Measurements from ENCODE around the gene CAMK1D. TPM values are rescaled to one million over a fixed set of nuclear protein-coding genes. Genes with fewer than 3 reads are reported as not detected.

The CAMK1D gene
- total RNA-seq, 1 donor from 2014 or later = 7.4 TPM

DNA sequence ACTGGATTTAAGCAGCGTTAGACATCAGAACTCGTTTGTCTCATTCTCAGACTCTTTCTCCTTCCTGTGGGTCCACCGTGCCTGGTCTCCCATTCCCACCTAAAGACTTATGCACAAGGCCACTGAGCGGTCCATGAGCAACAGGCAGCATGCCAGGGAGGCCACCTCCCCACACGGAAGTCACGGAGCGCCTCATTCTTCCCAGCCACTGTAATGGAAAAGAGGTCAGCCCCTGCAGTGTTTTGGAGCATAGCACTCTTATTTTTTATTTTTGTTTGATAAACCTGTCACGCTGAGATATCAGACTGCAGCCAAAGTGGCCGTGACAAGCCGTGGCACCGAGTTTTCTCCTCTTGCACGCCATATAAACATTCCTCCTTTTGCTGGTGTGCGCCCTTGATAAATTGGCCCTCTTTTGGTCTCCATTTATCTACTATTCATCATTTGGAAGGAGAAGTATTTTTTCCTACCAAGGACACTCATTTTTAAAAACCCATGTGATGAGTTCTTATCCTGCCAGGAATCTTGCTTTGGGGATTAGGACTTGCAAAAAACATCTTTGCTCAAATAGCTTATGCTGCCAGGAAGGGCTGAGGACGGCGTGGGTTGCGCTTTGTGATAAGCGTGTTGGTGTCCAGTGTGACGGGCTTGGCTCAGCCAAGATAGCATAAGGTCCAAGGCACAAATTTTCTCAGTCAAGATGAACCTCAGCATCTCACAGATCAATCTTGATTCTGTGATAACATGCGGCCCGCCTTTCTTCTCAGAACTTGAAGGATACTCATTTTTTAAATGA lies 446.2 kb downstream of the CAMK1D start:
- no peaks in the 10 kb centered on the region for H3K36me3 Mint-ChIP-seq (ENCODE audit: low read depth)
- DNase-seq (ENCODE audit: low spot score) = no peak
- intact Hi-C loops (cut with micrococcal nuclease) = no loop called here
- H3K4me3 Mint-ChIP-seq = no peak overlapping the region
- no peak overlapping the region for H3K27ac Mint-ChIP-seq
- H3K27me3 Mint-ChIP-seq (ENCODE audit: insufficient read depth) = no peaks in the 10 kb centered on the region
- H3K4me1 Mint-ChIP-seq (ENCODE audit: low read depth) = no peaks in the 10 kb centered on the region
- no peaks in the 10 kb centered on the region for H3K9me3 Mint-ChIP-seq

DNA sequence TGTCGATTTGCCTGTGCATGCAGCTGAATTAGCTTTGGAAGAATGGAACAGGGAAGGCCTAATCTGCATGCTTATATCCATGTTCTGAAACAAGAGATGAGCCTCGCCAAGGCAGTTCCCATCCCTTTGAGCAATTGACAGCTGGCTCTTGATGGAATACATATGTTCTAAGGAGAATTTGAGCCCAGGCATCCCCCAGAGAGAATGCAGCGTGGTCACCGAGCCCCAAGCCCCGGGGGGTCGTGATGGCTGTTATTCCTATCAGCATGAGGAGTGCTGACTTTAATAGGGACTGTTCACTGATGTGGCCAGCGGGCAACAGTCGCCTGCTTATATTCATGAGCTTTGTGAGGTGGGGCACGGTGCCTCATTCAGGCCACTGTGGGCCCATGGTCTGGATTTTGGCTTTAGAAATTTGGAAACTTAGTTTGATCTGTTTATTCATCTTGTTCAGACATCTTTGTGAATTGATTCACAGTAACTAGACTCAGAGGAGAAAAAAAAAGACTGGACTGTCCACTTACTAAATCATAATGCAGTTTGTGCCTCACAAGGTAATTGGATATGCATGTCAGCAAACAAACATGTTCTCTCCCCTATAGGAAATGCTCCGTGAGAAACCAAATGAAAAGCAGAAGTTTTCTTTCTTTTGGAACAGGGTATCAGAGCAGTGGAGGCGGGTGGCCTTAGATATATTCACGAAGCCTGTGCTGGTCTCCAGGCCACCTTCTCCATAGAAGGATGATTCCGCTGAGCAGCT lies 447.2 kb downstream of the CAMK1D start:
- H3K4me1 Mint-ChIP-seq (ENCODE audit: low read depth) = no peaks in the 10 kb centered on the region
- DNase-seq (ENCODE audit: low spot score) = no peak
- H3K4me3 Mint-ChIP-seq = no peak overlapping the region
- H3K36me3 Mint-ChIP-seq (ENCODE audit: low read depth) = no peaks in the 10 kb centered on the region
- no peak overlapping the region for H3K27ac Mint-ChIP-seq
- no peaks in the 10 kb centered on the region for H3K27me3 Mint-ChIP-seq (ENCODE audit: insufficient read depth)
- no peaks in the 10 kb centered on the region for H3K9me3 Mint-ChIP-seq
- intact Hi-C loops (cut with micrococcal nuclease) = no loop called here

DNA sequence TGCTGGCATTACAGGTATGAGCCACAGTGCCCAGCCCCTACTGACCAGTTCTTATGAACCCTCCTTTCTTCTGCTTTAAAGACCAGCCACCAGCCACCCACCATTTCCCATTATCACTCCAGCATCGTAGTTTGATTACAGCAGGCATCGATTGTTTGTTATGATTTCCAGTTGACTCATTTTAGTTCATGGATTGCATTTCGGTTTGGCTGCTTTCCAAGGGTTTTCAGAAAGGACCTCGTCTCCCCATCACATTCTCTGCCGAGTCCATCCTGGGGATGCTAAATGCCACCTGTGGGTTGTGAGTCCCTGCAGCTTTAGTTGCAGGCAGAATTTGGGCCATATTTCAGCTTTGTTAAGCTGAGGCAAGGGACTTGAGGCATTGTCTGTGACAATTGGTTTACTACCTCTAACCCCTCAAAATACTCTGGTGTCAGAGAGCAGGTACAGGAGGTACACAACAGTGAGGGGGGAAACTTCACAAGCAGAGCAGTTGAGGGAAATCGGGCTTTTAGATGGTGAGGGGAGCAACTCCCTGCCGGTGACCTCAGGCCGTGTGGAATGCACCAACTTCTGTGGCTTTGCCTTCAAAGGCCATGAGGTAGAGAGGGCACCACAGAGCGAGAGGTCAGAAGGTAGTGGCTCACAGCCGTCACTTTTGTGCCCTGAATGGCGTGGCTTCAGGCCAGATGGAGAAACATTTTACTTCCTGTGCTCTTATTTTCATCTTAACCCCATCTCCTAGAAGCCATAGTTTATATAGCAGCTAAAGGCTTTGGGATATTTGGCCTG lies 448.3 kb downstream of the CAMK1D start:
- no peak for DNase-seq (ENCODE audit: low spot score)
- intact Hi-C loops (cut with micrococcal nuclease) = no loop called here
- Mint-ChIP-seq H3K4me1 (ENCODE audit: low read depth) (no peaks in the 10 kb centered on the region), H3K27me3 (ENCODE audit: insufficient read depth) (no peaks in the 10 kb centered on the region), H3K9me3 (no peaks in the 10 kb centered on the region), H3K27ac (no peak overlapping the region), H3K36me3 (ENCODE audit: low read depth) (no peaks in the 10 kb centered on the region), H3K4me3 (no peak overlapping the region)

DNA sequence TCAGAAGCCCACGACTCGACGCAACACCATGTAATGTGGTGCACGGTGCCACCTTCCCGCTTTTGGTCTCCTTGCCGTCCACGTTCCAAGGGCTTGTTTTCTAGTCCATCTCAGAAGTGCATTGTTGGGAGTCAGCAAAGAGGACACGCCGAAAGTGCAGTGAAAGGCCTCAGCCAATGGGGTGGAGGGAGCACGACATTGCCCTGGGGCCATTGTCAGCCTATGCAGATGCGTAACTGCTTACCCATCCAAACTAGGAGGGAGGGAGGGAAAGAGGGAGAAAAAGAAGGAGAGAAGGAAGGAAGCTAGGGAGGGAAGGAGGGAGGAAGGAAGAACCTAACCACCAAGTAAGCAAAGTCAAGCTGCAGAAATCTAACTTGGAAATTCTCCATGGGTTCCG lies 449.8 kb downstream of the CAMK1D start:
- H3K9me3 Mint-ChIP-seq = no peaks in the 10 kb centered on the region
- no peak for DNase-seq (ENCODE audit: low spot score)
- intact Hi-C loops (cut with micrococcal nuclease) = no loop called here
- H3K27ac Mint-ChIP-seq = no peak overlapping the region
- no peak overlapping the region for H3K4me3 Mint-ChIP-seq
- no peaks in the 10 kb centered on the region for H3K36me3 Mint-ChIP-seq (ENCODE audit: low read depth)
- no peaks in the 10 kb centered on the region for H3K27me3 Mint-ChIP-seq (ENCODE audit: insufficient read depth)
- no peaks in the 10 kb centered on the region for H3K4me1 Mint-ChIP-seq (ENCODE audit: low read depth)

DNA sequence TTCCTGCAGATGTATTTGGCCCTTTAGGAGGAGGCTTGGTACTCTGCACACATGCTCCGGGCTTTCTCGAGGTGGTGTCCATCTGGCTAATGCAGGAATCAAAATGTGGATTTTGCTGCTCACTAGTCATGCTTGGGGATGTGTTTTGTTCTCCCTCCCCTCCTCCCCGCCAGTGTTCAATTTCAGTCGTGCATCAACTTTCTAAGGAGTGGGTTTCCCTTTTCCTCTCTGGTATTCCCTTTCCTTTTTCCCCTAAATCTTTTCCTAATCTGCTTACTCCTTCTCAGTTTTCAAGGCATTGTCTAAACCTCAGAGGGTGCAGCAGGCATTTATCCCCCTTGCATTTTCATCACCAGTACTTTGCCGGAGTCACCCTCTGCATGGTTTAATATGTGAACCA lies 450.4 kb downstream of the CAMK1D start:
- no peak for DNase-seq (ENCODE audit: low spot score)
- intact Hi-C loops (cut with micrococcal nuclease) = no loop called here
- Mint-ChIP-seq H3K36me3 (ENCODE audit: low read depth) (no peaks in the 10 kb centered on the region), H3K27ac (no peak overlapping the region), H3K27me3 (ENCODE audit: insufficient read depth) (no peaks in the 10 kb centered on the region), H3K9me3 (no peaks in the 10 kb centered on the region), H3K4me3 (no peak overlapping the region), H3K4me1 (ENCODE audit: low read depth) (no peaks in the 10 kb centered on the region)

DNA sequence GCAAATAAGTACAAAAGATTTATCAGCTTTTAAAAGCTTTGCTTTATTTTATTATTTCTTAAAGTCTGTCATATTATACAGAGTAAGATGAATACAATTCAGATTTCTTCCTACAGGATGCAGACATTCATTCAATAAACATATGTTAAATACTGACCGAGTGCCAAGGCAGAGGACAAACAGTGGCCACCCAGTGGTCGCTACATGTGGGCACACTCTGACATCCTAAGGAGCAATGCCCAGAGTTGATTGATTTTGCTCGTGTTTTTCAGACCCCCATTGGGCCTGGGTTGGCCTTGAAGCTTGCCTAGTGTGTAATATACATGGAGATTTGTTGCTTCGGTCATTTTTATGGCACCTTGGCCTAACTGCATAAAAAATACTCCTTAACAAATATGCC lies 451.0 kb downstream of the CAMK1D start:
- no peak for DNase-seq (ENCODE audit: low spot score)
- Mint-ChIP-seq H3K4me3 (no peak overlapping the region), H3K27me3 (ENCODE audit: insufficient read depth) (no peaks in the 10 kb centered on the region), H3K9me3 (no peaks in the 10 kb centered on the region), H3K4me1 (ENCODE audit: low read depth) (no peaks in the 10 kb centered on the region), H3K36me3 (ENCODE audit: low read depth) (no peaks in the 10 kb centered on the region), H3K27ac (no peak overlapping the region)
- intact Hi-C loops (cut with micrococcal nuclease) = no loop called here

DNA sequence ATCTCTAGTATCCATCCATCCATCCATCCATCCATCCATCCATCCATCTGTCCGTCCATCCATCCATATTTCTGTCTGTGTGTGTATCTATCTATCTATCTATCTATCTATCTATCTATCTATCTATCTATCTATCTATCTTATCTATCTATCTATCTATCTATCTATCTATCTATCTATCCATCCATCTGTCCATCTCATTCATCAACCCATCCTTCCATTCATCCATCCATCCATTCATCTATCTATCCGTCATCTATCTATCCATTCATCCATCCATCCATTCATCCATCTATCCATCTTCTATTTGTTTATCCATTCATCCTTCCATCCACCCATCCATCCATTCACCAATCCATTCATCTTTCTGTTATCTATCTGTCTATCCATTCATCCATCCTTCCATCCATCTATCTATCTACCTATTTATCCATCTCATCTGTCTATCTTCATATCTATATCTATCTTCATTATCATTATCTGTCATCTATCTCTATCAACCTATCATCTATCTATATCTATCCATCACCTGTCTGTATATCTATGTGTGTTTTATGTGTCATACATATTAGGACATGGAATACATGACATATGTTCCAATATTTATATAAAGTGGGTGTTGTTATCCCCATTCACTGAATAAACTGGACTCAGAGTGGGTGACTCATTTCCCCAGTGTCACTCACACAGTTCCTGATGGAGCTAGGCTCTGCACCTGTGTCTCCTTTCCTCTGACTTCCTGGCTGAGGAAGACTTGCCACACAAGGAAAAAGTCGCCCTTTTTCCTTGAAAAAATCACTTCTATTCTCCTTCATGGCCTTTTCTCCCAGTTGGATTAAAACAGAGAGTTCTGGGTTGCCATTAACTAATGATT lies 452.1 kb downstream of the CAMK1D start:
- intact Hi-C loops (cut with micrococcal nuclease) = no loop called here

DNA sequence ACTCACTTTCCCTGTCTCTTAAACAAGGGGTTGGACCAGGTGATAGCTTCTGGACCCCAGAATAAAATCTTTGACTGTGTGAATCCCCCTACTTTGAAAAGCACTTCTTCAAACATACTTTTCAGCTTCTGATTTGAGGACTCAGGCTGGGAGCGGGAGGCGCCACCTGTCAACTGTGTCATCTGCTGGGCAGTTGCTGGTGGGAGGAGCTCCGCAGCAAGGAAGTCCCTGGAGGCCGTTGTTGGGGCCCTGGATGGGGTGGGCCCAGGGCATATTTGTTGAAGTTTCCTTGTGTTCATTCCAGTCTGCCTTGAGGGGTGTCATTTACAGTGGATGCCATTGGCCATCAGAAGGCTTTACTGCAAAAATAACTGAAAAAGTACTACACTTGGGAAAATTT lies 454.4 kb downstream of the CAMK1D start:
- Mint-ChIP-seq H3K27ac (no peak overlapping the region), H3K9me3 (no peaks in the 10 kb centered on the region)

More for the DNA sequence above, 452.1 kb downstream of the CAMK1D start:
- Mint-ChIP-seq H3K9me3 (no peaks in the 10 kb centered on the region), H3K27me3 (ENCODE audit: insufficient read depth) (no peaks in the 10 kb centered on the region), H3K4me3 (no peak overlapping the region), H3K4me1 (ENCODE audit: low read depth) (no peaks in the 10 kb centered on the region), H3K36me3 (ENCODE audit: low read depth) (no peaks in the 10 kb centered on the region), H3K27ac (no peak overlapping the region)
- DNase-seq (ENCODE audit: low spot score) = no peak

DNA sequence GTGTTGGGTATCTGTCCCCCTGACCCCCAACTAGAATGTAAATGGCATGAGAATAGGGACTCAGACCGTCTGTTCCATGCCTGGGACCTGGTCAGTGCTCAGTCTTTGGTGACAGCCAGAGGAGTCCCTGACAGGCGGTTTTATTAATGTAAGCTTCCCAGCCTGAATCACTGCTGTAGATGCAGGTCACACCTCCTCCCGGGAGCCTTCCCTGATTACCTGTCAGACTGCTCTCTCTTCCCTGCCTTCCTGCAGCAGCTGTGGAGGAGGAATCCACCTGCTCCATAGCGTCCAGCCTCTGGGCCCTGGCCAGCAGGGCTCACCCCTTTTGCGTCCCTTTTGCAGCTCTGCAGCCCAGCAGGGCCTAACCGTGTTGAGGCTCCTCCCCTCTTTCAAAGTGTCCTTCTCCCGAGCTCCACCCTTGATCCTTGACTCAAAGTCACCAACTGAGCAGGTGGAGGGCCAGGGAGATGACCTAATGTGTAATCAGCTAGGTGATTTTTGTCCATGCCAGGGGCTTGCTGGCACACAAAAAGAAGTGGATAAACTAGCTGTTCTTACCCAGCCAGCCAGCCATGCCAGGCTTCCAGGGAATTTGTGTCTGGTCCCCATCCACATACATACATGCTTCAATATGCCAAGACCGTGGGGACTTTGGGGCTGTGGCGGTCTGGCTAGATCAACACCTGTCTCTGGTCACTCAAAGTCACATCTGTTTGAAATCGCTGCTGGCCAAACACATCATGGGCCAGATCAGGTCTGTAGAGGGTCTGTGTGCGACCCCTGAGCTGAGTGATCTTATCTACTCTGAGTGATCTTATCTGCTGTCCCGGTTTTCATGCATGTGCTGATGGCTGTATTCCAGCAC lies 457.1 kb downstream of the CAMK1D start:
- intact Hi-C loops (cut with micrococcal nuclease) = no loop called here
- H3K9me3 Mint-ChIP-seq = no peaks in the 10 kb centered on the region
- H3K4me3 Mint-ChIP-seq = no peak overlapping the region
- DNase-seq (ENCODE audit: low spot score) = no peak
- no peaks in the 10 kb centered on the region for H3K27me3 Mint-ChIP-seq (ENCODE audit: insufficient read depth)
- no peaks in the 10 kb centered on the region for H3K4me1 Mint-ChIP-seq (ENCODE audit: low read depth)
- H3K27ac Mint-ChIP-seq = no peak overlapping the region
- no peaks in the 10 kb centered on the region for H3K36me3 Mint-ChIP-seq (ENCODE audit: low read depth)

More for the DNA sequence above, 454.4 kb downstream of the CAMK1D start:
- DNase-seq (ENCODE audit: low spot score) = no peak
- no peaks in the 10 kb centered on the region for H3K27me3 Mint-ChIP-seq (ENCODE audit: insufficient read depth)
- no peaks in the 10 kb centered on the region for H3K4me1 Mint-ChIP-seq (ENCODE audit: low read depth)
- H3K4me3 Mint-ChIP-seq = no peak overlapping the region
- intact Hi-C loops (cut with micrococcal nuclease) = no loop called here
- no peaks in the 10 kb centered on the region for H3K36me3 Mint-ChIP-seq (ENCODE audit: low read depth)

DNA sequence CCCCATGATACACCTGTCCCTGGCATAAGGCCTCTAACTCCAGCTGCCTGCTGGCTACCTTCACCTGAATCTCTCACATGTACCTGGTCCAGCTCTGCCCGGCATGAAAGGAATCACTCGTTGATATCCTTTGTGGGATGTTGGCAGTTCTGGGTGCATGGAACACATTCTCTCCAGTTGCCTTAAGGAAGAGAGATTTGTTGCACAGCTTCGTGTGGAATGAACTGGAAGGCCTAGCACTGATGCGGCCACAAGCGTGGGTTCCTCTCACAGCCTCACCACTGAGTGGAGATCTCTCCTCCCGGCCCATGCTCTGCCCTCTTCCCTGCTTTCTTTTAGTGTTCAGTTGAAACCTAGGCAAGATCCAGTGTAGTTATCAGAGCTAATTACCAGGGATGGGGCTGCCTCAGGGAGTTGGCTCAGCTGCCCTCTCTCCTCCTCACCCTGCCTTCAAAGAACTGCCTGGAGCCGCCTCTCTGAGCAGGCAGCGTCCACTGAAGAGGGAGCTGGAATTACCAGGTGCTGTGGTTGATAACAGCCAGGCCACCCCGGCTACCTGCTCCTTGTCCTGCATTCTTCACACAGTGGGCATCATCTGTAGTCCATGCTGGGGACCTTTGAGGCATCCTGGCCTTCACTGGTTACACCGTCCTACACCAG lies 457.9 kb downstream of the CAMK1D start:
- Mint-ChIP-seq H3K36me3 (ENCODE audit: low read depth) (no peaks in the 10 kb centered on the region), H3K4me3 (no peak overlapping the region), H3K9me3 (no peaks in the 10 kb centered on the region), H3K4me1 (ENCODE audit: low read depth) (no peaks in the 10 kb centered on the region), H3K27ac (no peak overlapping the region), H3K27me3 (ENCODE audit: insufficient read depth) (no peaks in the 10 kb centered on the region)
- DNase-seq (ENCODE audit: low spot score) = no peak
- intact Hi-C loops (cut with micrococcal nuclease) = no loop called here

DNA sequence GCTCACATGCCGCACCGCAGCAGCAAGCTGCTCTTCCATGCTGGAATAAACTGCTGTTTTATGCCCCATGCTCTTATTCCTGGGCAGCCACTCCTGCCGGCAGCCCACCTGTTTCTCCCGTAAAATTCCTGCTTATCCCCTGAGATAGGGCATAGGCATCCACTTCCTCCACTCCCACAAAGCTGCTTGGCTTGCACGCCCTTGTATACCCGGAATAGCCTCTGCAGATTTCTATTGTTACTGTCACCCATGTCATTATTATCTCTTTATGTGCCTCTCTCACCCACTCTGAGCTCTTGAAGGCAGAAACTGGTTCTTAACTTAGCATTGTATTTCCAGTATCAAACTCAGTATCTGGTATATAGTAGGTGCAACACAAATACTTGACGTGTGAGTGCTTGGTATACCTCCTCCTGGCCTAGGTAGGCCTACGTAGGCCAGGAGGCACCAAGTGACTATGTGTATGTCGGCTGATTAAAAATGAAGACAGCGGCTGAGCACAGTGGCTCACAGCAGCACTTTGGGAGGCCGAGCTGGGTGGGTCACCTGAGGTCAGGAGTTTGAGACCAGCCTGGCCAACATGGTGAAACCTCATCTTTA lies 458.8 kb downstream of the CAMK1D start:
- Mint-ChIP-seq H3K9me3 (no peaks in the 10 kb centered on the region), H3K4me3 (no peak overlapping the region), H3K27me3 (ENCODE audit: insufficient read depth) (no peaks in the 10 kb centered on the region), H3K36me3 (ENCODE audit: low read depth) (no peaks in the 10 kb centered on the region), H3K4me1 (ENCODE audit: low read depth) (no peaks in the 10 kb centered on the region), H3K27ac (no peak overlapping the region)
- no peak for DNase-seq (ENCODE audit: low spot score)
- intact Hi-C loops (cut with micrococcal nuclease) = no loop called here

All from activated T-helper 1 cell treated with anti-CD3 and anti-CD28 coated beads, Interleukin-12 subunit alpha, Interleukin-12 subunit beta, Interleukin-2, Interleukin-4 antibody, amounts not matched to agents 30 ng/mL and 10 ng/mL and 1 ng/mL, durations not matched to agents 14 hours and 24 hours and 36 hours (primary cell).